Kidney capillary endothelial cell (primary cell): ENCODE data around the gene CMSS1.

Experiments
- DNase-seq: peaks from one replicate; pipeline ENCODE4 v3.0.0-alpha.2; 2018; ENCODE audit warnings: low spot score

CMSS1 gene

GRCh38 chr3:100059472-100059871 lies 241.8 kb downstream of the CMSS1 start:
- no peak for DNase-seq

- no peak for DNase-seq
These were observed 243.2 kb downstream of the CMSS1 start for GRCh38 chr3:100060685-100061484.

GRCh38 chr3:100062665-100063064 lies 245.0 kb downstream of the CMSS1 start:
- DNase-seq = no peak

GRCh38 chr3:100063929-100064461 lies 246.3 kb downstream of the CMSS1 start:
- no peak for DNase-seq

- DNase-seq = no peak
These were observed 249.9 kb downstream of the CMSS1 start for GRCh38 chr3:100067589-100067988.

- peak; percentile 51 for DNase-seq
These were observed 251.2 kb downstream of the CMSS1 start for GRCh38 chr3:100068826-100069225.

GRCh38 chr3:100069472-100069871 lies 251.8 kb downstream of the CMSS1 start:
- DNase-seq = no peak

GRCh38 chr3:100072326-100073048 lies 254.8 kb downstream of the CMSS1 start:
- no peak for DNase-seq

- DNase-seq = no peak
These were observed 255.5 kb downstream of the CMSS1 start for GRCh38 chr3:100073049-100073713.

- DNase-seq = no peak
These were observed 256.1 kb downstream of the CMSS1 start for GRCh38 chr3:100073714-100074307.

- DNase-seq = no peak
These were observed 257.5 kb downstream of the CMSS1 start for GRCh38 chr3:100075196-100075595.

GRCh38 chr3:100075851-100076730 lies 258.4 kb downstream of the CMSS1 start:
- DNase-seq = no peak

- DNase-seq = no peak
These were observed 259.3 kb downstream of the CMSS1 start for GRCh38 chr3:100076731-100077529.

GRCh38 chr3:100079328-100079727 lies 261.7 kb downstream of the CMSS1 start:
- no peak for DNase-seq

- DNase-seq = no peak
These were observed 262.9 kb downstream of the CMSS1 start for GRCh38 chr3:100080573-100080972.

- DNase-seq = no peak
These were observed 263.6 kb downstream of the CMSS1 start for GRCh38 chr3:100081311-100081710.

- no peak for DNase-seq
These were observed 264.5 kb downstream of the CMSS1 start for GRCh38 chr3:100081986-100082692.

- DNase-seq = no peak
These were observed 265.1 kb downstream of the CMSS1 start for GRCh38 chr3:100082714-100083113.

- DNase-seq = no peak
These were observed 265.5 kb downstream of the CMSS1 start for GRCh38 chr3:100083209-100083608.
